ENCODE results near the gene ZSWIM9.

Gene ZSWIM9

GRCh38 chr19:48169939-48170803, at the start of gene ZSWIM9, which contains the start of gene LIG1:
ZSWIM9 (plus strand) TSS chr19:48170680; CDS start chr19:48171803, 1,123 bp downstream.
LIG1 (minus strand) TSS chr19:48170344; CDS start chr19:48165566, 4,778 bp downstream.
- peak; percentile 44 to 100 (median 94) for DNase-seq

GRCh38 chr19:48121066-48121465, 49.4 kb upstream of the ZSWIM9 start:
- no peak for DNase-seq

- DNase-seq = peak in 5 of 56 donors; percentile 3 to 34 (median 15)
Observed at GRCh38 chr19:48121909-48122371, 48.5 kb upstream of the ZSWIM9 start.

- DNase-seq = no peak
Observed at GRCh38 chr19:48122421-48122820, 48.1 kb upstream of the ZSWIM9 start.

- DNase-seq = peak in 16 of 56 donors; percentile 2 to 76 (median 14)
Observed at GRCh38 chr19:48123907-48124651, 46.4 kb upstream of the ZSWIM9 start.

GRCh38 chr19:48127561-48127960, 42.9 kb upstream of the ZSWIM9 start:
- no peak for DNase-seq

- no peak for DNase-seq
Observed at GRCh38 chr19:48133094-48133493, 37.4 kb upstream of the ZSWIM9 start.

GRCh38 chr19:48135411-48135810, 35.1 kb upstream of the ZSWIM9 start:
- peak in 5 of 56 donors; percentile 3 to 51 (median 9) for DNase-seq

- DNase-seq = no peak
Observed at GRCh38 chr19:48136547-48136946, 33.9 kb upstream of the ZSWIM9 start.

- no peak for DNase-seq
Observed at GRCh38 chr19:48137411-48137810, 33.1 kb upstream of the ZSWIM9 start.

- DNase-seq = no peak
Observed at GRCh38 chr19:48139053-48139452, 31.4 kb upstream of the ZSWIM9 start.

GRCh38 chr19:48147597-48148175, 22.8 kb upstream of the ZSWIM9 start:
- DNase-seq = peak in 19 of 56 donors; percentile 3 to 65 (median 20)

- no peak for DNase-seq
Observed at GRCh38 chr19:48148576-48148975, 21.9 kb upstream of the ZSWIM9 start.

- DNase-seq = no peak
Observed at GRCh38 chr19:48149430-48149829, 21.1 kb upstream of the ZSWIM9 start.

- DNase-seq = peak in 50 of 56 donors; percentile 2 to 89 (median 48)
Observed at GRCh38 chr19:48152551-48152950, 17.9 kb upstream of the ZSWIM9 start.

GRCh38 chr19:48154003-48154402, 16.5 kb upstream of the ZSWIM9 start:
- no peak for DNase-seq

- no peak for DNase-seq
Observed at GRCh38 chr19:48158210-48158790, 12.2 kb upstream of the ZSWIM9 start.

- DNase-seq = no peak
Observed at GRCh38 chr19:48168689-48169088, 1.8 kb upstream of the ZSWIM9 start.

GRCh38 chr19:48169578-48169938, 922 bp upstream of the ZSWIM9 start:
- peak in 33 of 56 donors; percentile 6 to 74 (median 38) for DNase-seq

GRCh38 chr19:48170817-48171347, 402 bp downstream of the ZSWIM9 start:
- peak in 1 of 56 donors; percentile 12 for DNase-seq

GRCh38 chr19:48171710-48172109, 1.2 kb downstream of the ZSWIM9 start:
- no peak for DNase-seq
